HG02852 (cell line): ENCODE data around the gene F5.
"Not testable (repeated sequence)": the region's sequence is repeated elsewhere in the genome, so short reads cannot be mapped to it uniquely, and the experiment has no call there.

Source experiments
- ATAC-seq: cut with Tn5 transposase; IDR thresholded peaks from one replicate; pipeline ENCODE4 v1.9.1; 2021; ENCODE audit warnings: mild to moderate bottlenecking, moderate library complexity; ENCODE audit not compliant: unreplicated experiment

Gene F5

GRCh38 chr1:169511316-169512005 lies 74.8 kb downstream of the F5 start:
- no peak for ATAC-seq

GRCh38 chr1:169510060-169510459 lies 76.2 kb downstream of the F5 start:
- ATAC-seq: no peak

DNA sequence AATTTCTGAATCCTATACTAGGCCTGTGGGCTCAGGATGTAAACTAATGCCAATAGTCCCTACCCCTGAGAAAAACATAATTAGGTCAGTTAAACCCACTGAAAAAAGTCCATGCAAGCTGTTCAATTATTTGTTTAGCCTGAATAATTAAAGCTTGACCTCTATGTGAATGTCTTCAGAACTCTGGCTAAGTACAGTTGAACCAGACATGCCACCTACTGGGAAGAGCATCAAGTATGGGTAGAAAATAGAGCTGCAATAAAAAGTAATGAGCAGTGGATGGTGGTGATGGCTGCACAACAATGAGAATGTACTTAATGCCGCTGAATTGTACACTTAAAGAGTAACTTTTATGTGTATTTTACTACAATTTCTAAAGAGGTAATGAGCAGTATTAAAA lies 76.9 kb downstream of the F5 start:
- ATAC-seq: no peak

GRCh38 chr1:169508432-169509338 lies 77.6 kb downstream of the F5 start:
- ATAC-seq: no peak

GRCh38 chr1:169507413-169507812 lies 78.9 kb downstream of the F5 start:
- ATAC-seq: no peak

DNA sequence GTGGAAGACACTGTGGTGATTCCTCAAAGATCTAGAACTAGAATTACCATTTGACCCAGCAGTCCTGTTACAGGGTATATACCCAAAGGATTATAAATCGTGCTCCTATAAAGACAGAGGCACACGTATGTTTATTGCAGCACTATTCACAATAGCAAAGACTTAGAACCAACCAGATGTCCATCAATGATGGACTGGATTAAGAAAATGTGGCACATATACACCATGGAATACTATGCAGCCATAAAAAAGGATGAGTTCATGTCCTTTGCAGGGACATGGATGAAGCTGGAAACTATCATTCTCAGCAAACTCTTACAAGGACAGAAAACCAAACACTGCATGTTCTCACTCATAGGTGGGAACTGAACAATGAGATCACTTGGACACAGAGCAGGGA lies 82.7 kb downstream of the F5 start:
- ATAC-seq: not testable (repeated sequence)

DNA sequence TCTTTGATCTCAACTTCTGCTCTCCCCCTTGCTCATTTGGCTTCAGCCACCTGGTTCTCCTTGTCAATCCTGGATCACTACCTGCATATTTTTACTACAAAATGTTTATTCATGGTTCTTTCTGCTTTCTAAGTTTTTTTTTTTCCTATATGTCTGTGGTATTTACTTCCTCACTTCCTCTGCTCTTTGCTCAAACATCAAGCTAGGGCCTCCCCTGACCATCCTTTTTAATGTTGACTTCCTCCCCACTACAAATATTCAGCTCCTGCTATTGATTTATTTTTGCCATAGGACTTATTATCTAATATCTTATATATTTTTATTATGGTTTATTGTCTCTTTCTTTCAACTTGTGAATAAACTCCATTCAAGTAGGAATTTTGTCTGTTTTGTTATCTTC lies 86.5 kb downstream of the F5 start:
- no peak for ATAC-seq

DNA sequence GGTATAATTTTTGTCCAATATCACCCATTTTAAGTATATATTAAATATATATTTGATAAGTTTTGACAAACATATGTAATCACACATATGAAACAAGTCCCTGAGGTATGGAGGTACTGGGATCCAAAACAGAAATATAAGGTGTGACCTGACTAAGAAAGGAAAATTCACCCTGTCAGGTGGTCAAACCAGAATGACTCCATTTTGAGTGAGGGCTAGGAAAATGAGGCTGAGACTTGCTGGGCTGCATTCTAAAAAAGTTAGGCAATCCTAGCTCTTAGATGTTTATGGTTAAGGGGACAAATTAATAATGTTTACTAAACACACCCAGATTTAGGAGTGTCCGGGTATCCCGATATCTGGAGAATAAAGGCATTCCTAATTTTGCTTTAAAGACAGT lies 89.0 kb downstream of the F5 start:
- no peak for ATAC-seq

DNA sequence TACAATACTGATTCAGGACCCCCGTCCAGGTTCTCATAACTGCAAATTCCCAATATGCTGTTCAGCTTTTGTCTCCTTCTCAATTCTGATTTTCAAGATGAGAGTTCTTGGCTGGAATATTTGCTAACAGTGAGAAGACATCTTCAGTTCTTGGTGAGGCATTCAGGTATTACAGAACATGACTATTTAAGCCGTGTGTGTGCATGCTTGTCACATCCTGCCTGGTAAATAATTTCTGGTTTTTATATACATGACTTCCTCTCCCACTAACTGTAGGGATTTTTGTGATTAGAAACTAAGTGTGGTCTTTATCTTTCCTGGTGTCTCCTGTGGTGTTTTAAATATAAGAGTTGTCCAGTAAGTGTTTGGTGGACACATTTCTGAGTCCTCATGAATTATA lies 90.4 kb downstream of the F5 start:
- no peak for ATAC-seq

DNA sequence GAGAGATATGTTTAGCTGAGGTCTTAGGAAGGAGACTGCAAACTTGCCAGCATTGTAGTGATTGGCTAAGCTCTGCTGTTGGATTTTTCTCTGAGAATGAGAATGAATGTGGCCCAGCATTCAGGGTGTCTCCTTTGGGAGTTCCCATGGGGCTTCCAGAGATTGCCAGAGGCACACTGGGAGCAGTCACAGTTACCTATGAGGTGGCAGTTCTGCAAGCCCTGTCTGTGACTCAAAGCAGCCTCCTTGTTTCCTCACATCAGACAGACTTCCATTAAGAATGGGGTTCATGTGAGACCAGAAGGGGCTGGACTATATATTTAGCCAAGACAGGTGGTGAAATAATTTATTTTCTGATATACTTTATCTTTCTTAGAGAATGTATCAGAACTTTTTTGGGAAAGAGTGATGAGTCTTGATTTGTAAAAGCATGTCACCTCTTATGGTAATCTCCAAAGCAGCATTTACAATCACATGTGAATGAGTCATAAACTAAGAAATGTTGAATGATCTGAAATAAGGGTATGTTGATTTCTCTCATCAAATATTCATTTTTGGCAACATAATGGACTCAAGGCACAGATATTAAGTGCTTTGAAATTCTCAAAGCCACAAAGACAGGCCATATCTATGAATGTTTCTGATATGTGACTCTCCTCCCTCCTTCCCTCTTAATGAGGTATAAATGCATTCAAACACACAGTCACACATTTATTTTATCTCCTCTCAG lies 91.1 kb downstream of the F5 start:
- ATAC-seq: no peak

DNA sequence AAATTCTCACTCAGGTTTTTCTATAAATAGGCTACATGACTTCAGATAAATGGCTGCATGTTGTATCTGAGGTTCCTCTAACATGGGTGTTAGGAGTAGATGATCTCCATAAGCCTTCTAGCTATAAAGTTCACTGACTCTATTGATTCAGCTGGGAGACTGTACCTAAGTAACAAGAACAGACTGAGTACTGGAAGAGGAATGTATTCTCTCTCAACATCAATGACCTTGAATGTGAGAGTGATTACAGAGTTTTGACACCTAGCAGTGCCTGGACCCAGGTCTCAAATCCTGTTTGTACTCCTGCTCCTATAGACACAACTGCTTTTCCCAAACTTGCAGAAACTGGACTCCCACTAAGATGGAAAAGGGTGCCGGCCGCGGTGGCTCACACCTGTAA lies 91.9 kb downstream of the F5 start:
- no peak for ATAC-seq

DNA sequence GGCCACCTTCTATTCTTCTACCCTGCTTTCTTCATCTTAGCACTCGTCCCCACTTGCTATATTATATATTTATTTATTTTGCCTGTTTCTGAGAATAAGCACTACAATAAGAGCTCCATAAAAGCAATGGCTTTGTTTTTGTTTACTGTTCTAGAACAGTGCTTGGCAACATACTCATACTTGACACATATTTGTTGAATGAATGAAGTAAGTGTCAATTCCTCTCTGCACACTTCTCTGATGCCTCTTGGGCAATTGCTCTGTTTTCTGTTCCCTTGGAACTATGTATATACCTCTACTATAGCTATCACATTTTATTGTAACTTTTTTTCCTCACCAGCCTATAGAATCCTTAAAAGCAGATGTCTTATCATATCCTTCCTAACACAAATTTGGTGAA lies 93.0 kb downstream of the F5 start:
- ATAC-seq: no peak

DNA sequence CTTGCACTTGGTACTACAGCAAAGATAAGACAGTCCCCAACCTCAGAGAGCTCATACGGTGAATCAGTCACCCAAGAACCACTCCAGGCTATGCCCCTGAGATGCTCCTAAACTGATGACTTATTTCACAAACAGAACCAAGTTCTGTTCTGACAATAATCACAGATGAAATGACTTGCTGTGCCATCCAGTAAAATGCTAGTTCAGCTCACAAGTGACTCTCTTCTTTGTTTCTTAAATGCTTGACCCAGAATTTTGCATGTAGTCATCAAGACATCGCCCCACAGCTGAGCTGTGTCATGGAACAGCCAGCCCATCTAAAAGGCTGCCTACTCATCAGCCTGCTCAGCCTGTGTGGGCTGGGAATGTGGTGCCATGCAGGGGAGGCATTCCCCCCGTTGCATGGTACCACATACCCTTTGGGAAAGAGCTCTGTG lies 94.4 kb downstream of the F5 start:
- ATAC-seq: peak; percentile 71

DNA sequence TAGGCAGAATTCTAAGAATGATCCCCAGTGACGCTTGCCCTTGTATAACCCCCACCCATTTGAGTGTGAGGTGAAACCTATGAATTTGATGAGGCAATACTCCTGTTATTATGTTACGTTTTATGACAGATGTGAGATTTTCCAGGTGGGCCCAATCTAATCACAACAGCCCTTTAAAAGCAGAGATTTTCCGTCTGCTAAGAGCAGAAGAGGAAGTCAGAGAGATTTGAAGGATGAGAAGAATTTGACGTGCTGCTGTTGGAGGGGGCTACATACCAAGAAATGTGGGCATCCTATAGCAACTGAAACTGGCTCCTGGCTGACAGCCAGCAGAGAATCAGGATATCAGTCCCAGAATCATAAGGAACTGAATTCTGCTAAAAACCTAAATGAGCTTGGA lies 98.1 kb downstream of the F5 start:
- no peak for ATAC-seq

DNA sequence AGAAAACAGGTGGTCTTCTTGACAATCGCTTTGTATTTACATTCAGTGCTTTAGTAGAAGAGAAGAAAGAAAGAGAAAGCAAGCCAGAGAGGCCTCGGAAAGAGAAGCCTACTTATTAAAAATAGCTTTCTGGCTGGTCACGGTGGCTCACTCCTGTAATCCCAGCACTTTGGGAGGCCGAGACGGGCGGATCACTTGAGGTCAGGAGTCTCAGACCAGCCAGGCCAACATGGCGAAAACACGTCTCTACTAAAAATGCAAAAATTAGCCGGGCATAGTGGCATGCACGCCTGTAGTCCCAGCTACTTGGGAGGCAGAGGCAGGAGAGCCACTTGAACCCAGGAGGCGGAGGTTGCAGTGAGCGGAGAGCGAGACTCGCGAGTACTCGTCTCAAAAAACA lies 98.7 kb downstream of the F5 start:
- no peak for ATAC-seq

DNA sequence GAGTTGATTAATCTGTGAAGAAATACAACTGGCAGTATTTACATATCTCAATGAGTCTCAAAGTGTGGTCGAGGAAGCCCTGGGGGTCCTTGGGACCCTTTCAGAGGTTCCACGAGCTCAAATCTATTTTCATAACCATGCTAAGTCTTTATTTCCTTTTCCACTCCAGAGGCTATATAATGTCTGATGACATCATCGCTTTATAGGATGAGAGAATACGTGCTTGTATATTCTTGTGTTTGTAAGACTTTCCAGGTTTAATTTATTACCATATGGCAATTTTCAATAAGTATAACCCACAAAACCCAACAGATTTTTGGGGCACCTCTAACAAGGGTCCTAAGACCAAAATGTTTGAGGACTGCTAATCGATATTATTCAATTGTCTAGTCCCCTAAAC lies 99.1 kb downstream of the F5 start:
- ATAC-seq: no peak

- no peak for ATAC-seq
These were observed 99.8 kb downstream of the F5 start for GRCh38 chr1:169486281-169487051.

DNA sequence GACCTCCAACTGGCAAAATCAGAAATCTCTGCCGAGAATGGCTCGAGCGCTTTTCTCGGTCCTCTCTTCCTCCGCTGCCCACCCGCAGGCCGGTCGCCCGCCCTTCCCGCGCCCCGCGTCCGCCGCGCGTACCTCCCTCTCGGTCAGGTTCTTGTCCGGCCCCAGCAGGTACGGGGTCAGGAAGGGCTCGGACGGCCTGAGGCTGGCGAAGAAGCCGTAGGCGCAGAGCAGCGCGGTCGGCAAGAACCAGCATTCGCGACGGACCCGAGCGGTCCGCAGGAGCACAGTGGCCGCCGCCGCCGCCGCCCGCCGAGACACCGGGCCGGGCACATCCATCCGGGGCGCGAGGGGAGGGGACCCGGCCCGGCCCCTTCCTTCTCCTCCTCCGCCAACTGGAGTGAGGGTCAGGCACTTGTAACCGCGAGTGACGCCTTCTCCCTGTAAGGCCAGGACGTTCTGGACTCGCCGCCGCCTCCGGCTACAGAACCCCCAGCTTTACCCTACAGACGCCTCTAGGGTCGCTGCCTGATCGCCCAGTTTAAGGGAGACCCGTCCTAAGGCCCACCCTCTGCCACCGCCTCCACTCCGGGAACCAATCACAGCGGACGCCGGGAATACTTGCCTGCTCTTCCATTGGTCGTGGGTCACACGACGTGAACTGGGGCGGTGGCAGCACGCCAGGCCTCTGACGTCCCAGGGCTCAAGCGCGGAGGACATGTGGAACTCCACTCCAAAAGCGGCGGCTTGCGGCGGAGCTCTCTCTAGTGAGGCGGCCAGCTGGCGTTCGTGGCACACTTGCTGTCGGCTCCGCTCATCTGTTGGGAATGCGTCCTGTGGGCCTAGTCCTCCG lies 100.6 kb downstream of the F5 start, which contains the start of gene SLC19A2:
Gene SLC19A2 (minus strand): TSS at position 514 of the 850 bp plus-strand sequence. CDS start 178 bp downstream, at position 336.
- peak; percentile 98 for ATAC-seq

- peak; percentile 18 for ATAC-seq
These were observed 101.4 kb downstream of the F5 start for GRCh38 chr1:169484683-169485430.
